Stomach (tissue), 4 donors: ENCODE measurements around the gene USP16.

Experiments used
- CTCF ChIP-seq, 7 experiments: fragments of 450-650 bp in 4 of 7; fragments of 200-600 bp in 3 of 7; sonication (generic) in 3 of 7; IDR thresholded peaks; one replicate each; pipeline ENCODE4 v1.5.1; 2016 to 2019; ENCODE audit warnings: antibody characterized with exemption in 7 of 7, control low read depth in 2 of 7, mild to moderate bottlenecking in 1 of 7
- EP300 ChIP-seq: sonication (generic); formaldehyde crosslinking; IDR thresholded peaks from one replicate; pipeline ENCODE4 v1.6.1; 2017; ENCODE audit warnings: antibody characterized with exemption
- POLR2A ChIP-seq, 4 donors: fragments of 450-650 bp; IDR thresholded peaks; one replicate each; pipeline ENCODE4 v1.6.1; 2016; ENCODE audit warnings: antibody characterized with exemption in 4 of 4, control low read depth in 2 of 4, mild to moderate bottlenecking in 1 of 4, moderate library complexity in 1 of 4
- POLR2AphosphoS5 ChIP-seq, 3 donors: sonication (generic); formaldehyde crosslinking; IDR thresholded peaks; one replicate each; pipeline ENCODE4 v1.6.1; 2016; ENCODE audit warnings: antibody characterized with exemption in 3 of 3

GRCh38 chr21:29091033-29091432 lies 66.6 kb downstream of the USP16 start:
- TF ChIP-seq POLR2AphosphoS5 (IDR thresholded peaks at IDR 0.05), result no peak
- TF ChIP-seq POLR2A (IDR thresholded peaks at IDR 0.05), result no peak
- no peak for TF ChIP-seq CTCF (IDR thresholded peaks at IDR 0.05)
- TF ChIP-seq EP300, result no peak
